T47D (cell line): ENCODE measurements around the gene TMSB4X.
"Not testable (repeated sequence)": the region's sequence is repeated elsewhere in the genome, so short reads cannot be mapped to it uniquely, and the experiment has no call there.

Experiments used
- DNase-seq, 2 experiments: peaks; one replicate each; pipeline versions ENCODE4 v3.0.0 to v3.0.0-alpha.2; 2011 to 2012; ENCODE audit warnings: low read depth in 1 of 2, low spot score in 1 of 2
- JUND ChIP-seq: IDR thresholded peaks from 2 replicates; pipeline ENCODE4 v1.6.1; 2012; ENCODE audit warnings: low read depth
- in situ Hi-C: cut with HindIII; loops from 2 replicates; pipeline ENCODE4 v1.10.0; 2016; ENCODE audit warnings: low sequenced_read_pairs, low pct_unique_long_range_greater_than_20kb

The TMSB4X gene

GRCh38 chrX:12973561-12974304, 1.2 kb upstream of the TMSB4X start:
- DNase-seq: peak in 1 of 2 experiments; percentile 64
- no peak for TF ChIP-seq JUND
- in situ Hi-C loops: no loop called here

DNA sequence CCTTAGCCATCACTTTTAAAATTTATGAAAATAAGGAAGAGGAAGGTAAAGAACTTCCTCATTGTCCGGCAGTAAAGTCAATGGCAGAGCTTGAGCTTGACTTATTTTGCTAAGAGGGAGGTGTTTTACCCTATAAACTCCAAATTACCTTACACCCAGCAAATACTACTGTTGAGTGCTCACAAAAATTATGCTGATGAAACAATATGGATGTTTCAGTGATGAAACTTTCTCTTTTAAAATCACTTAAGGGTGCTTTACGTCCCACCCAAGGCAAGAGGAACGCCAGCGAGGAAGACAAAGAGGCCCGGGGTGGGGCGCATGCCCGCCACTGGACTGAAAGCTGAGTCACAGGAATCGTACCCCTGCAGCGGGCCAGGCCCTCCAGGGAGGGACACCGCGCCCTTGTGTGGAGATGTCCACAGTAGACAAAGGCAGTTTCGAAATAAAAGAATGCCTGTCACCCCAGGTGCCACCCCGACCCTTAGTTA, 560 bp upstream of the TMSB4X start:
- no peak for TF ChIP-seq JUND
- in situ Hi-C loops: no loop called here
- DNase-seq: peak in 1 of 2 experiments; percentile 84

GRCh38 chrX:12975670-12975965, 708 bp downstream of the TMSB4X start:
- in situ Hi-C loops: no loop called here
- no peak for TF ChIP-seq JUND
- DNase-seq: no peak

DNA sequence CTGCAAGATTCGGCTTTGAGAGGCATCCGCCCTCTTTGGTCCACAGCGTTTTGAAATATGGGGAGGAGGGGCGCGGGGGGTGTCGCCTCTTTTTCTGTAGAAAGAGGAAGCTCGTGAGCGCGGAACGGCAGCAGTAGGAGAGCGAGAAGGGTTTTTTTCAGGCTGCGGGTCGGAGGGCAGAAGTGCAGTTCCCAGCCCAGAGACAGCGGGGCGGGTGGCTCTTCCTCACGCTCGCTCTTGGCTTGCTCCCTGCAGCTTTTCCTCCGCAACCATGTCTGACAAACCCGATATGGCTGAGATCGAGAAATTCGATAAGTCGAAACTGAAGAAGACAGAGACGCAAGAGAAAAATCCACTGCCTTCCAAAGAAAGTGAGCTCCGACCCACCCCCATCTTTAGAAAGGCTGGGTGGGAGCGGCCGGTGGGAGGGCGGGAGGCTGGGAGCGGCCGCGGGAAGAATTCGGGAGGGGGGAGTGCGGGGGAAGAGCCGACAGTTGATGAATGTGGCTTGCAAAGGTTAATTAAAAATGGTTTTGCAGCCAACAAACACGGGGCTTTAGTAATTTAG, 1.2 kb downstream of the TMSB4X start:
- DNase-seq: peak in 1 of 2 experiments; percentile 79
- no peak for TF ChIP-seq JUND

GRCh38 chrX:12976819-12977732, 2.2 kb downstream of the TMSB4X start:
- in situ Hi-C loops: not testable (repeated sequence)
- DNase-seq: peak in 1 of 2 experiments; percentile 37

More for the DNA sequence above, 1.2 kb downstream of the TMSB4X start:
- in situ Hi-C loops: no loop called here

DNA sequence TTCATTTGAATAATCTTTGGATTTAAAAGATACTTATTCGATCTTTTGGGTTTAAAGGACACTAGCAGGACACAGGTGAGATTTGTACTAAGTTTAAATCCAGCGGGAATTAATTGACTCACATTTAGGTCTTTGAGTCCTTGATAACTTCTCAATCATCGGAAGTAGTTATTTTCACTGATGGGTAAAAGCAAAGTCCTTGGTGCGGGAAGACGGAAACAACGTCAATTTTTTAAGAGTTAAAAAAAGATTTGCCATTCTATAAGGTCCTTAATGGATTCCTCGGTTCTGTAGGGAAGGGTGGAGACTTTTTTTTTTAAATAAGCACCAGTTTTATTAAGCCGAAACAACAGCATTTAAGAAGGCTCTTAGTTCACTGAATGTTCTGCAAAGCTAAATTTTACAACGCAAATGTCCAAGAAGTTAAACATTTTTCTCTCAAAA, 2.9 kb downstream of the TMSB4X start:
- DNase-seq: no peak
- no peak; the same call in 1 of the 2 replicates for TF ChIP-seq JUND

DNA sequence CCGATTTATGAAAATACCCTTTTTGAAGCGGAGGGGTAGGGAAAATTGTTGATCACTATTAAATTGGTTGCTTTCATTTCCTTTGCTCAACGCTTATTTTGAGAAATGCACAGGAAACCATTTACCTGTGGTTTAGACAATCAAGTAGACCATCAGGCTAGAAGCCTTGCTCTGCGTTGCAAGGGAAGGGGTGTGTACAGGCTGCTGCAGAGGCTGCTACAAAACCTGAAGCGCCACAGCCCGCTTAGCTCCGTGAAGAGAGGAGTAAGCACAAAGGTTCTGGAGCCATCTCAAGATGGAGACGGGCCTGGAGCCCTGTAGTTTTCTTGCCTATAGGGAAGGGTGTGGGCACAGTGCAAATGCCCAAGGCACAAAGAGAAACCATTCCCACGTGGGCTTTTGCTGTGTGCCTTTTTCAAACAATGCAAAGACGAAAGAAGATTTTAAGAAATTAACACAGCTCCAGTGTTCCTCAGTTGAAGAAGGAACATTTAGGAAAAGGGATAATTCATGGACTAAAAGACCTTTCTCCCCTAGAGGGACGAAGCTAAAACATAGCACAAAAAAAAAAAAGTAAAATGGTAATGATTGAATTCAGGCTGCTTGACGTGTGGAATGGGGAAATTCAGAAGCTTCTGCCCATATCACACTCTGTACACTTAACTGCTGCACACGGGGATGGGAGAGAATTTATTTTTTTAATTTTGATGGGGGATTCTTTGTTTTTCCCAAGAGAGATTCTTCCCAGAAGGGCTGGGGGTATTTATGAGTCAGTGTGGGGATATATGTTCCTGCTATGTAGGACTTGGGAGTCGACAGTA, 3.5 kb downstream of the TMSB4X start:
- DNase-seq: peak in 1 of 2 experiments; percentile 89
- no peak; the same call in 1 of the 2 replicates for TF ChIP-seq JUND
- in situ Hi-C loops: no loop called here

More for the DNA sequence above, 2.9 kb downstream of the TMSB4X start:
- in situ Hi-C loops: no loop called here

DNA sequence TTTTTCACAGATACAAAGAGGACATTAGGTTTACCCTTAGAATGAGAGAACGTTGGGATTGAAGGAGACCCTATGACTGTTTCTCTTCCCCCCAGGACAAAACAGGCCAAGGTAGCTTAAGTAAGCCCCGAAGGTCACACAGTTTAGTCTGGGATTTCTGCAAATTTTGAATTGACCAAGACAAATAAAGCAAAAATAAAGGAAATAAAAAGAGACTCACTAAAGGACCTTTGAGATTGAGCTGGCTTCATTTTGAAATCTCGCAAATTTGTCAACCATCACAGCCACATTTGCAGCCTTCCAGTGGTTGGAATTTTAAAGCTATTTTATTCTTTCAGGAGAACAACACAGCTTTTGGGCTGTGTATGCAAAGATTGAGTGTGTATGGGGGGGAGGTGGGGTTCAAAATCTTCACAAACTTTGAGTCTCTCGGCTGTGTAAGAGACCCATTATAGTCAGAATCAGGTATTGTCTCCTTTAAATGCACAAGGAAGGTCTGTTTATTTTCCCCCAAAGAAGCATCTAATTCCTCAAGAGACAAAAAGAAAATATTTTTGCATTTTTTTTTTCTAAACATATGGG, 4.2 kb downstream of the TMSB4X start:
- TF ChIP-seq JUND: no peak
- in situ Hi-C loops: no loop called here
- DNase-seq: no peak

- in situ Hi-C loops: no loop called here
- DNase-seq: no peak
- no peak for TF ChIP-seq JUND
Measured at GRCh38 chrX:12979616-12980015, 4.7 kb downstream of the TMSB4X start.

DNA sequence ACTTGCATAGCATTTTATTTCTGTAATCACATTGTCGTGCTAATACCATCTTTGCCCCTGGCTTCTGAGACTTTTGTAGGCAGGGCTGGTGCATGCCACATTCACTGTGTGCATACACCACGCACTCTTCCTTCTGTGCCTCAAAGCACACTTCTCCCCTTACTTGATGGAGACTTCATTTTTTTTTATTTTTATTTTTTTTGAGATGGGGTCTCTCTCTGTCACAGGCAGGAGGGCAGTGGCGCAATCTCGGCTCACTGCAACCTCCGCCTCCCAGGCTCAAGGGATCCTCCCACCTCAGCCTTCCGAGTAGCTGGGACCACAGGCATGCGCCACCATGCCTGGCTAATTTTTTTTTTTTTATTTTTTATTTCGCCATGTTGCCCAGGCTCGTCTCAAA, 5.1 kb downstream of the TMSB4X start:
- in situ Hi-C loops, DNase-seq: not testable (repeated sequence)

DNA sequence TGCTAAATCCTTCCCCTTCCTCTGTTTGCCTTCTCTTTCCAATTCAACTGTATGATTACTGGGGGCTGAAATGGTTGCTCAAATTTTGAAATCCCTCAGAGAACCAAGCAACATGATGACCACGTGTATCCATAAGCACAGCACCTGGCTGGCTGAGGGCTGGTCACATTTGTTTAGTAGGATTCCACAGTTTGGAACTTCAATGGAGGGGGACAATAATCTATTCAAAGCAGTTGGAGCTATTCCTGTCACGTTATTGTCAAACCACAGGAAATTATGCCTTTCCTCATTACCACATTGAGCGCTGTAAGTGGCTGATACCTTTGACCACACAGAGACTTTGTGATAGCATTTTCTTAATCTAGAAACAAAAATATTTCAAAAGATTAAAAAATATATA, 7.0 kb downstream of the TMSB4X start:
- DNase-seq: no peak
- TF ChIP-seq JUND: no peak
- in situ Hi-C loops: no loop called here
